Ishikawa (cell line): ENCODE data around the gene VWC2.

Experiments
- CEBPB ChIP-seq: IDR thresholded peaks from 2 replicates; pipeline ENCODE4 v1.6.1; 2012
- EP300 ChIP-seq: IDR thresholded peaks from 2 replicates; pipeline ENCODE4 v1.6.1; 2012; ENCODE audit warnings: borderline replicate concordance
- NFIC ChIP-seq: IDR thresholded peaks from 2 replicates; pipeline ENCODE4 v1.6.1; 2012
- YY1 ChIP-seq: IDR thresholded peaks from 2 replicates; pipeline ENCODE4 v1.6.1; 2012; ENCODE audit warnings: low read depth
- ZBTB7A ChIP-seq: IDR thresholded peaks from 2 replicates; pipeline ENCODE4 v1.6.1; 2012; ENCODE audit warnings: low read depth
- TF ChIP-seq, protein P1 (sequence below): IDR thresholded peaks from 2 replicates; pipeline ENCODE4 v1.6.1; 2012; ENCODE audit warnings: low read depth, mild to moderate bottlenecking
- TF ChIP-seq, protein P2 (sequence below): IDR thresholded peaks from 2 replicates; pipeline ENCODE4 v1.6.1; 2012

DNA sequence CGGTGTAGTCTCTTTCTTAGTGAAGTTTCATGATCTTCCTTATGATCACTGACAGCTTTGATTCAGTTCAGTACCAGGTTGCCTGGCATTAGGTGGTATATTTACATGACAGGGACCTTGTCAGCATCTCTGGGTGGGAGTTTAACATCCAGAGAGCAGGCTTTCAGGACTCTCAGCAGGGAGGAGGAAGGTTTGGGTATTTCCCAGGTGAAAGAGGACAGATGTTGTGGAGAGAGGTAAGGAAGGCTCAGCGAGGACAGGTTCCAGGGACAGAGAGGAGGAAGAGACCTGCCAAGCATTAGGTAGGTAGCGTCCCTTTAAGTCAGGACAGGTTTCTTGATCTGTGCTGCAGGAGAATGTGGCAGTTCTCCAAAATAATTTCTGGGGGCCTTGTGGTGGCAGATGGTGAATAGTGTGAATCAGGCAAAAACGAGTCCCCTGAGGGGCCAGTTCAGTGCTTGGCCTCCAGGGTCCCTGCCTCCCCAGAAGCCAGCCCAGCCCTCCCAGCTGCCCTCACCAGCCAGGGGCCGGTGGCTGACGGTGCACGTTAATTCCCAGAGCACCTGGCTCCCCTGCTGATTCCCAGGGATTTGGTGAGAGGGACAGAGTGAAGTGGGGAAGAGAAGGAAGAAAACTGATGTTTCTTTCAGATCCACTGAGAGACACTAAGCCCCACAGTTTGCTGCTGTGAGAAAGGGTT, 82.0 kb downstream of the VWC2 start:
- TF ChIP-seq, protein P1, sequence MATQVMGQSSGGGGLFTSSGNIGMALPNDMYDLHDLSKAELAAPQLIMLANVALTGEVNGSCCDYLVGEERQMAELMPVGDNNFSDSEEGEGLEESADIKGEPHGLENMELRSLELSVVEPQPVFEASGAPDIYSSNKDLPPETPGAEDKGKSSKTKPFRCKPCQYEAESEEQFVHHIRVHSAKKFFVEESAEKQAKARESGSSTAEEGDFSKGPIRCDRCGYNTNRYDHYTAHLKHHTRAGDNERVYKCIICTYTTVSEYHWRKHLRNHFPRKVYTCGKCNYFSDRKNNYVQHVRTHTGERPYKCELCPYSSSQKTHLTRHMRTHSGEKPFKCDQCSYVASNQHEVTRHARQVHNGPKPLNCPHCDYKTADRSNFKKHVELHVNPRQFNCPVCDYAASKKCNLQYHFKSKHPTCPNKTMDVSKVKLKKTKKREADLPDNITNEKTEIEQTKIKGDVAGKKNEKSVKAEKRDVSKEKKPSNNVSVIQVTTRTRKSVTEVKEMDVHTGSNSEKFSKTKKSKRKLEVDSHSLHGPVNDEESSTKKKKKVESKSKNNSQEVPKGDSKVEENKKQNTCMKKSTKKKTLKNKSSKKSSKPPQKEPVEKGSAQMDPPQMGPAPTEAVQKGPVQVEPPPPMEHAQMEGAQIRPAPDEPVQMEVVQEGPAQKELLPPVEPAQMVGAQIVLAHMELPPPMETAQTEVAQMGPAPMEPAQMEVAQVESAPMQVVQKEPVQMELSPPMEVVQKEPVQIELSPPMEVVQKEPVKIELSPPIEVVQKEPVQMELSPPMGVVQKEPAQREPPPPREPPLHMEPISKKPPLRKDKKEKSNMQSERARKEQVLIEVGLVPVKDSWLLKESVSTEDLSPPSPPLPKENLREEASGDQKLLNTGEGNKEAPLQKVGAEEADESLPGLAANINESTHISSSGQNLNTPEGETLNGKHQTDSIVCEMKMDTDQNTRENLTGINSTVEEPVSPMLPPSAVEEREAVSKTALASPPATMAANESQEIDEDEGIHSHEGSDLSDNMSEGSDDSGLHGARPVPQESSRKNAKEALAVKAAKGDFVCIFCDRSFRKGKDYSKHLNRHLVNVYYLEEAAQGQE = no peak
- TF ChIP-seq NFIC (no peak), YY1 (no peak), EP300 (no peak), CEBPB (no peak), ZBTB7A (no peak)
- TF ChIP-seq, protein P2, sequence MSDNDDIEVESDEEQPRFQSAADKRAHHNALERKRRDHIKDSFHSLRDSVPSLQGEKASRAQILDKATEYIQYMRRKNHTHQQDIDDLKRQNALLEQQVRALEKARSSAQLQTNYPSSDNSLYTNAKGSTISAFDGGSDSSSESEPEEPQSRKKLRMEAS = no peak
